NCI-H226 (cell line): ENCODE measurements around the gene MYBPC1.

Source experiments
- DNase-seq: peaks from one replicate; pipeline ENCODE4 v3.0.0-alpha.2; 2015

MYBPC1 gene

GRCh38 chr12:101604132-101604531 lies 9.4 kb downstream of the MYBPC1 start:
- no peak for DNase-seq

DNA sequence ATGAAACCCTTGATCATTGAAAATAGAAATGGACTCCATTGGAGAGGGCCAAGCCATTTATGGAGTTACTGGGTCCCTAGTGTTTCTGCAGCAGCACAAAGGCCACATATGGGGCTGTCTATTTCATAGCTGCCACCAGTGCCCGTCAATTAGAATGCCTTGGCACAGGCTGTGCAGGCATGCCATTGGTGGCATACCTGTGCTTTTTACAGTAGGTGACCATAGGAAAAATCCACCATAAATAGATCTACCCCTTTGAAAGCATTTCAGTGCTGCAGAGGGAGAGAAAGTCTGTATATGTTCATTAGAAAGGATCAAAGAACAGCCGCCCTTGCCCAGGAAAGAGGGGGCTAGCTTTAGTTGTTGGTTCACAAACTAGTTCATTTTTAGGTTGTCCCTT lies 13.1 kb downstream of the MYBPC1 start:
- no peak for DNase-seq

- DNase-seq = no peak
These were observed 13.7 kb downstream of the MYBPC1 start for GRCh38 chr12:101608301-101609133.

DNA sequence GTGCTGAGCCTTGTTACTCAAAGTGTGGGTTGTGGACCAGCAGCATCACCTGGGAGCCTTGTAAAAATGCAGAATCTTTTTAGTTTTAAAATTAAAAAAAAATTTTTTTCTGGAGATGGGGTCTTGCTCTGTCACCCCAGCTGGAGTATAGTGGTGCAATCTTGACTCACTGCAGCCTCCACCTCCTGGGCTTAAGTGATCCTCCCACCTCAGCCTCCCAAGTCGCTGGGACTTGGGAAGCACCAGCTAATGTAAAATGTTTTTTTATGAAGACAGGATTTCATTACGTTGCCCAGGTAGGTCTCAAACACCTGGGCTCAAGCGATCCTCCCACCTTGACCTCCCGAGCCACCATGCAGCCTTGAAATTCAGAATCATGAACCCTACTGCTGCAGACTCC lies 14.4 kb downstream of the MYBPC1 start:
- no peak for DNase-seq

DNA sequence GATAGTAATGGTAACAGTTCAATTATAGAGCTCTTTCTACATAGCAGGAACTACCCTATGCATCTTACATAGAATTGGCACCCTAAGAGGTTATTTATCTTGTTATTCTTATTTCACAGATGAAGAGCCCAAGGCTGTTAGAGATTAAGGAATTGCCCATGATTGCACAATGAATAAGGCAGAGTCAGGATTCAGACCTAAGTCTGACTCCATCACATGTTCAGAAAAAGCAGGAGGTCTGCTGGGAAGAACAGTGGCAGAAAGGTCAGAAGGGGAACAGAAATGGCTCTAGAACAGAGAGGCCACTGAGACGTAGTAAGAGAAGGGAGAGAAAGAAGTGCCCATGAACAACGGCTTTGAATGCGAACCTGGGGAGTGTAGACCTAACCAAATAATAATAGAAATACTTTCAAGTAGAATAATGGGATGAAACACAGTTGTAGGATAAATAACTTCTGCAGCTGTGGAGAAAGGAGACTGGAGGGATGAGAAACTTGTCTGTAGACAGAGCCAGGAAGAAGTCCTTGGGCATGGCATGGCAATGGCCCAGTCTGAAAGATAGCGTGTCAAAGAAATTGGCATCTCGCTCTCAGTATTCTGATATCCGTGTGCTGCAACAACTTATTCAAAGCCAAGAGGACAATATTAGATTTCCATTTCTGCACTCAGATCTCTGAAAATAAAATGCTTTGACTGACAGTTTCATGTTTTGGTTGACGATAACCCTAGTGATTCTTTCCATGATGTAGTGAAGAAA lies 17.6 kb downstream of the MYBPC1 start:
- no peak for DNase-seq

- no peak for DNase-seq
These were observed 21.3 kb downstream of the MYBPC1 start for GRCh38 chr12:101616027-101616494.

GRCh38 chr12:101619026-101619786 lies 24.4 kb downstream of the MYBPC1 start:
- no peak for DNase-seq

- DNase-seq = no peak
These were observed 25.3 kb downstream of the MYBPC1 start for GRCh38 chr12:101619858-101620761.

GRCh38 chr12:101620762-101621133 lies 26.0 kb downstream of the MYBPC1 start:
- no peak for DNase-seq

- no peak for DNase-seq
These were observed 33.9 kb downstream of the MYBPC1 start for GRCh38 chr12:101628676-101629075.

- no peak for DNase-seq
These were observed 40.0 kb downstream of the MYBPC1 start for GRCh38 chr12:101634724-101635123.

DNA sequence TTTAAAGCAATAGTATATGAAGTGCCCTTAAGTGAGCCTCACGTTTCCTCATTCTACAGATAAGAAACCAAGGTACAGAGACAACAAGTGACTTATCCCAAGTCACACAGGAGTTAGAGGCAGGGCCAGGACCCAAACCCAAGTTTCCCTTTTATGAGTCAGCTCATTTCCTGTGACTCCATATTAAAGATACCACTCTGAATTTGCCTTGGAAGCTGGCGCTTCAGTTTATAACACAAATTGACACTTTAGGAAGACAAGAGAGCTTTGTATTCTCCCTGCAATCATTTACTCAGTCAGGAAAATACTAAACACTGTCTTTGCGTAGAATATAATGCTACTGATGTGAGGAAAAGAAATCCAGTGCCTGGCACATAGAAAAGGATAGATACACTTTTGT lies 43.2 kb downstream of the MYBPC1 start:
- DNase-seq = no peak

GRCh38 chr12:101642115-101643067 lies 47.6 kb downstream of the MYBPC1 start:
- DNase-seq = no peak

GRCh38 chr12:101647711-101648110 lies 52.9 kb downstream of the MYBPC1 start:
- no peak for DNase-seq

- DNase-seq = no peak
These were observed 53.4 kb downstream of the MYBPC1 start for GRCh38 chr12:101648195-101648594.

- DNase-seq = no peak
These were observed 55.8 kb downstream of the MYBPC1 start for GRCh38 chr12:101650346-101651117.

- DNase-seq = no peak
These were observed 58.3 kb downstream of the MYBPC1 start for GRCh38 chr12:101653030-101653429.

- no peak for DNase-seq
These were observed 58.7 kb downstream of the MYBPC1 start for GRCh38 chr12:101653503-101653902.

GRCh38 chr12:101654442-101654841 lies 59.7 kb downstream of the MYBPC1 start:
- no peak for DNase-seq

DNA sequence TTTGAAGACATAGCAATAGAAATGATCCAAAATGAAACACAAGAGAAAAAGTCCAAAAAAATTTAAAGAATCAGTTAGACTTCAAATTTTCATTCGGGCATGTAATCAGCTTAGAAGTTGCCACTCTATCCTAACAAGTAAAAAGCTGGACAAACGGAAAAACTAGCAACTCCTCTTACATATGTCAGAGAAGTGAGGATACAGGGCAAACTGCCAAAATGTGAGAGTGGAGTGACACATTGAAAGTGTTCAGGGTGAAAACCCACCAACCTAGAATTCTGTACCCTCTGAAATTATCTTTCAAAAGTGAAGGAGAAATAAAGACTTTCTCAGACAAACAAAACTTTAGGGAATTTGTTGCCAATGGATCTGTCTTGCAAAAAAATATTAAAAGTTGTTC lies 60.6 kb downstream of the MYBPC1 start:
- no peak for DNase-seq
